ENCODE measurements around the gene RYR1. TPM values are rescaled to one million over a fixed set of nuclear protein-coding genes. Genes with fewer than 3 reads are reported as not detected.

The RYR1 gene
- total RNA-seq, 2 donors from 2014 or later: 13.2 to 41.5 TPM

GRCh38 chr19:38429055-38429810 lies 4.3 kb upstream of the RYR1 start:
- peak; percentile 57 for ATAC-seq (replicated peaks)
- H3K4me1 Mint-ChIP-seq: peaks cover 23% of the 10 kb centered on the region
- peaks cover 5% of the 10 kb centered on the region for H3K27me3 Mint-ChIP-seq
- peaks cover 24% of the 10 kb centered on the region for H3K36me3 Mint-ChIP-seq (ENCODE audit: low read depth)
- H3K27ac Mint-ChIP-seq: peak overlapping the region; percentile 99
- H3K9me3 Mint-ChIP-seq: no peaks in the 10 kb centered on the region
- H3K4me3 Mint-ChIP-seq: peak overlapping the region; percentile 82

DNA sequence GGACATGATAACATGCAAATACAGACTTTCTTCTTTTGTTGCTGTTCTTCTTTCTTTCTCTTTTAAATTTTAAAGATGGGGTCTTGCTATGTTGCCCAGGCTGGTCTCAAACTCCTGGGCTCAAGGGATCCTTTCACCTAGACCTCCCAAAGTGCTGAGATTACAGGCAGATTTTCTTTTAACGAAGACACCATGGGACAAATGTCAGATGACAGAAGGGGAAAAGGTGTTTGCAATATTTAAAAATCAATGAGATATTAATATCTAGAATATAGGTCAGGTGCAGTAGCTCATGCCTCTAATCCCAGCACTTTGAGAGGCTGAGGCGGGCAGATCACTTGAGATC lies 3.7 kb upstream of the RYR1 start:
- ATAC-seq (replicated peaks): no peak

DNA sequence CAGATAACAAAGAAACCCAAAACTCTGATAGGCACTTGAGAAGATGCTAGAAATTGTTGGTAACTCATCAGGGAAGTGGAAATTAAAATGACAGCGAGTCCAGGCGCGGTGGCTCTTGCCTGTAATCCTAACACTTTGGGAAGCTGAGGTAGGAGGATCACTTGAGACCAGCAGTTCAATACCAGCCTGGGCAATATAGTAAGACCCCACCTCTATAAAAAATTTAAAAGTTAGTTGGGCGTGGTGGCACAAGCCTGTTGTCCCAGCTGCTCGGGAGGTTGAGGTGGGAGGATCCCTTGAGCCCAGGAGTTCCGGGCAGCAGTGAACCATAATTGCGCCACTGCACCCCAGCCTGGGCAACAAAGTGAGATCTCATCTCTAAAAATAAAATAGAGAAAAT lies 2.6 kb upstream of the RYR1 start:
- Mint-ChIP-seq H3K4me1 (peaks cover 26% of the 10 kb centered on the region), H3K27me3 (peaks cover 8% of the 10 kb centered on the region), H3K27ac (peak overlapping the region; percentile 50), H3K9me3 (no peaks in the 10 kb centered on the region), H3K4me3 (no peak overlapping the region), H3K36me3 (ENCODE audit: low read depth) (peaks cover 18% of the 10 kb centered on the region)
- no peak for ATAC-seq (replicated peaks)

More for the DNA sequence above, 3.7 kb upstream of the RYR1 start:
- Mint-ChIP-seq H3K27ac (peak overlapping the region; percentile 99), H3K36me3 (ENCODE audit: low read depth) (peaks cover 24% of the 10 kb centered on the region), H3K27me3 (peaks cover 8% of the 10 kb centered on the region), H3K9me3 (no peaks in the 10 kb centered on the region), H3K4me3 (peak overlapping the region; percentile 82), H3K4me1 (peaks cover 26% of the 10 kb centered on the region)

- Mint-ChIP-seq H3K27ac (peak overlapping the region; percentile 76), H3K36me3 (ENCODE audit: low read depth) (peaks cover 7% of the 10 kb centered on the region), H3K4me3 (peak overlapping the region; percentile 75), H3K9me3 (no peaks in the 10 kb centered on the region), H3K27me3 (peaks cover 13% of the 10 kb centered on the region), H3K4me1 (peaks cover 17% of the 10 kb centered on the region)
- ATAC-seq (replicated peaks): no peak
Observed at GRCh38 chr19:38434549-38435051, 1.1 kb downstream of the RYR1 start.

GRCh38 chr19:38437295-38437694 lies 3.8 kb downstream of the RYR1 start:
- Mint-ChIP-seq H3K27ac (no peak overlapping the region), H3K36me3 (ENCODE audit: low read depth) (peaks cover 5% of the 10 kb centered on the region), H3K4me1 (peaks cover 20% of the 10 kb centered on the region), H3K27me3 (peaks cover 19% of the 10 kb centered on the region), H3K9me3 (no peaks in the 10 kb centered on the region), H3K4me3 (no peak overlapping the region)
- no peak for ATAC-seq (replicated peaks)

GRCh38 chr19:38437917-38438316 lies 4.4 kb downstream of the RYR1 start:
- Mint-ChIP-seq H3K27ac (peak overlapping the region; percentile 64), H3K4me3 (peak overlapping the region; percentile 17), H3K36me3 (ENCODE audit: low read depth) (peaks cover 5% of the 10 kb centered on the region), H3K9me3 (no peaks in the 10 kb centered on the region), H3K27me3 (peaks cover 19% of the 10 kb centered on the region), H3K4me1 (peaks cover 20% of the 10 kb centered on the region)
- no peak for ATAC-seq (replicated peaks)

DNA sequence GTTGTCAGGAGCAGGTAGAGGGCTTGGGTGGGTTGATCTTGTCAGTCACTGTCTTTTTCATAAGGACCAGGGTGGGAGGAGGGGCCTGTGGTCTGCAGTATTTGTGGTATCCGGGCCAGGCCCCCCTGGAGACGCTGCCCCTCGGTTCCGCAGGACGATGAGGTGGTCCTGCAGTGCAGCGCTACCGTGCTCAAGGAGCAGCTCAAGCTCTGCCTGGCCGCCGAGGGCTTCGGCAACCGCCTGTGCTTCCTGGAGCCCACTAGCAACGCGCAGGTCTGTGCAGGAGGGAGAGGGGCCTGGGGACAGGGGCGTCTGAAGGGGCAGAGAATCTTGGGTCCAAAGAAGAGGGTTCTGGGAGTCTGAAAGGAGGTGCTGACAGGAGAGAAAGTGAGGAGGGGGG lies 7.1 kb downstream of the RYR1 start:
- ATAC-seq (replicated peaks): no peak
- H3K27ac Mint-ChIP-seq: no peak overlapping the region
- peaks cover 12% of the 10 kb centered on the region for H3K4me1 Mint-ChIP-seq
- H3K36me3 Mint-ChIP-seq (ENCODE audit: low read depth): peaks cover 26% of the 10 kb centered on the region
- H3K4me3 Mint-ChIP-seq: no peak overlapping the region
- H3K9me3 Mint-ChIP-seq: no peaks in the 10 kb centered on the region
- H3K27me3 Mint-ChIP-seq: peaks cover 11% of the 10 kb centered on the region

GRCh38 chr19:38441657-38442348 lies 8.3 kb downstream of the RYR1 start:
- H3K4me3 Mint-ChIP-seq: no peak overlapping the region
- H3K27me3 Mint-ChIP-seq: peaks cover 11% of the 10 kb centered on the region
- H3K9me3 Mint-ChIP-seq: no peaks in the 10 kb centered on the region
- H3K36me3 Mint-ChIP-seq (ENCODE audit: low read depth): peaks cover 37% of the 10 kb centered on the region
- peaks cover 12% of the 10 kb centered on the region for H3K4me1 Mint-ChIP-seq
- peak; percentile 71 for ATAC-seq (replicated peaks)
- peak overlapping the region; percentile 72 for H3K27ac Mint-ChIP-seq

DNA sequence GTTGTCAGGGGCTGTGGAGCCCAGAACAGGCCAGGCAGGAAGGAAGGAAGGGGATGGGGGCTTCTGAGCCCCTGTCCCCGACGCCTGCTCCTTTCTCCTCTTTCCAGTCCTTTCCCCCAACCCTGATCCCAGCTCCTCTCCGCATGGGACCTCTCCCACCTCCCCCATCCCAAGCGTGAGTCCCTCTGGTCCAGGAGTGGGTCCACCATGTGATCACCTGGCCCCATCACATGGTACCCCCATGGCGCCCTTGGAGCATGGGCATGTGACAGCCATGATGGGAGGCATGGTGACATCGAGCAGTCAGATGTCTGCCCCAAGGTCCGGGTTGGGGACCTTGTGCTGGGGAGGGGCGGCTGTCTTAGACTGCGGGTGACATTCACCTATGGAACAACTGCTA lies 9.2 kb downstream of the RYR1 start:
- Mint-ChIP-seq H3K27ac (no peak overlapping the region), H3K9me3 (no peaks in the 10 kb centered on the region), H3K4me3 (no peak overlapping the region), H3K4me1 (peaks cover 12% of the 10 kb centered on the region), H3K36me3 (ENCODE audit: low read depth) (peaks cover 37% of the 10 kb centered on the region), H3K27me3 (peaks cover 11% of the 10 kb centered on the region)
- no peak for ATAC-seq (replicated peaks)

DNA sequence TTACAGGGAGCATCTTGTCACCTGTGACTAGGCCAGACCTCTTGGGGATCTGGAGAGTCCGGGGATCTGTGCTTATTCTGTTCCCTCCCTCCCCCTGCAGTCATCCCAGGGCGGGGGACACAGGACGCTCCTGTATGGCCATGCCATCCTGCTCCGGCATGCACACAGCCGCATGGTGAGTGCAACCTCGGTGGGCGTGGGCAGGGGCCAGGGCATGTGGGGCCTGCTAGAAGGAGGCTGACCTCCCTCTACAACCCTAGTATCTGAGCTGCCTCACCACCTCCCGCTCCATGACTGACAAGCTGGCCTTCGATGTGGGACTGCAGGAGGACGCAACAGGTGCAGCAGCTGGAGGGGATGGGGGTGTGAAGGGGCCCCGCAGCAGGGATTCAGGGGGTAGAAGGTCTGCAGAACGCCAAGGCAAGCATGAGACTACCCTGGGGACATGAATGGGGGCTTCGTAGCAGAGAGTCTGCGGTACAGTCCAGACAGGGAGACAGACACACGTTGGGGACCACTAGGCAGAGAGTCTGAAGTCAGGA lies 10.0 kb downstream of the RYR1 start:
- no peak overlapping the region for H3K27ac Mint-ChIP-seq
- H3K4me1 Mint-ChIP-seq: peaks cover 6% of the 10 kb centered on the region
- no peak for ATAC-seq (replicated peaks)
- H3K4me3 Mint-ChIP-seq: no peak overlapping the region
- peaks cover 7% of the 10 kb centered on the region for H3K27me3 Mint-ChIP-seq
- H3K36me3 Mint-ChIP-seq (ENCODE audit: low read depth): peaks cover 32% of the 10 kb centered on the region
- H3K9me3 Mint-ChIP-seq: no peaks in the 10 kb centered on the region

DNA sequence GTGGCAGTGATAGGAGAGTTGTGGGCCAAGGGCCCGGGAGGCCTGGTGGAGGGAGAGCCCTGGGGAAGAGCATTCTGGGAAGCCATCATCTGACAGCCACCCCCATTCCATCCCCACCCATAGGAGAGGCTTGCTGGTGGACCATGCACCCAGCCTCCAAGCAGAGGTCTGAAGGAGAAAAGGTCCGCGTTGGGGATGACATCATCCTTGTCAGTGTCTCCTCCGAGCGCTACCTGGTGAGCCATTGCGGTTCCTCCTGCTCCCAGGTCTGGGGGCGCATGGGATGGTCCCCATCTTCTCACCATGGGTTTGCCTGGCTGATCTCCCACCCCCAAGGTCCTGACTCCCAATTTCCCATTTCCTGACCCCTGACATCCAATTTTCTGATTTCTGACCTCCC lies 10.5 kb downstream of the RYR1 start:
- no peak overlapping the region for H3K27ac Mint-ChIP-seq

DNA sequence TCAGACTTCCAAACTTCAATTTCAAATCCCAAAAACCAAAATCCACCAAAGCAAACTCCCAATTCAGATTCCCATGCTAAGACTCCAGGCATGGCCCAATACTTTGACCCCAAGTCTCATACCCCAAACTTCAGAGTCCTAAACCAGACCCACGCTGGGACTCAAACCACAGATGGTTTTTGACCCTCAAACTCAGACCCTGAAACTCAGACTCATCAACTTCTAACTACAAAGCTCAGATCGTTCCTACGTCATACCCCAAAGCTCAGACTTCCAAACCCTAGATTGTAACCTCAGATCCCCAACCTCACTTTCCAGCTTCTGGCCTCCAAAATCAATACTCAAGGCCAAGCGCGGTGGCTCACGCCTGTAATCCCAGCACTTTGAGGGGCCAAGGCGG lies 11.9 kb downstream of the RYR1 start:
- no peak overlapping the region for H3K4me3 Mint-ChIP-seq
- peak overlapping the region; percentile 6 for H3K27ac Mint-ChIP-seq
- H3K4me1 Mint-ChIP-seq: peaks cover 6% of the 10 kb centered on the region
- no peak for ATAC-seq (replicated peaks)
- H3K27me3 Mint-ChIP-seq: peaks cover 7% of the 10 kb centered on the region
- H3K9me3 Mint-ChIP-seq: no peaks in the 10 kb centered on the region
- peaks cover 47% of the 10 kb centered on the region for H3K36me3 Mint-ChIP-seq (ENCODE audit: low read depth)

More for the DNA sequence above, 10.5 kb downstream of the RYR1 start:
- peaks cover 6% of the 10 kb centered on the region for H3K4me1 Mint-ChIP-seq
- no peak overlapping the region for H3K4me3 Mint-ChIP-seq
- peaks cover 36% of the 10 kb centered on the region for H3K36me3 Mint-ChIP-seq (ENCODE audit: low read depth)
- no peak for ATAC-seq (replicated peaks)
- H3K27me3 Mint-ChIP-seq: peaks cover 7% of the 10 kb centered on the region
- H3K9me3 Mint-ChIP-seq: no peaks in the 10 kb centered on the region

DNA sequence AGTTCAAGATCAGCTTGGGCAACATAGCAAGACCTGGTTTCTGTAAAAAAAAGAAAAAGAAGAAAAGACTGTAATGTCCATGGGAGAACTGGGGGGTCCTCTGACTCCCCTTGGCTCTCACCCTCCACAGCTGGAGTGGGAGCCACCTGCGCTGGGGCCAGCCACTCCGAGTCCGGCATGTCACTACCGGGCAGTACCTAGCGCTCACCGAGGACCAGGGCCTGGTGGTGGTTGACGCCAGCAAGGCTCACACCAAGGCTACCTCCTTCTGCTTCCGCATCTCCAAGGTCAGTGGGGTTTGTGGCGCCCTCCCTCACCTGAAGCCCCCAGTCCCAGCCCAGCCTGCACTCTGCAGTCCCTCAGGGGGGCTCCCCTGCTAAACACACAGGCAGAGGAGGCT lies 14.7 kb downstream of the RYR1 start:
- H3K36me3 Mint-ChIP-seq (ENCODE audit: low read depth): peaks cover 69% of the 10 kb centered on the region
- no peak for ATAC-seq (replicated peaks)
- H3K27ac Mint-ChIP-seq: peak overlapping the region; percentile 39
- H3K4me1 Mint-ChIP-seq: peaks cover 1% of the 10 kb centered on the region
- no peaks in the 10 kb centered on the region for H3K9me3 Mint-ChIP-seq
- no peaks in the 10 kb centered on the region for H3K27me3 Mint-ChIP-seq
- H3K4me3 Mint-ChIP-seq: no peak overlapping the region

DNA sequence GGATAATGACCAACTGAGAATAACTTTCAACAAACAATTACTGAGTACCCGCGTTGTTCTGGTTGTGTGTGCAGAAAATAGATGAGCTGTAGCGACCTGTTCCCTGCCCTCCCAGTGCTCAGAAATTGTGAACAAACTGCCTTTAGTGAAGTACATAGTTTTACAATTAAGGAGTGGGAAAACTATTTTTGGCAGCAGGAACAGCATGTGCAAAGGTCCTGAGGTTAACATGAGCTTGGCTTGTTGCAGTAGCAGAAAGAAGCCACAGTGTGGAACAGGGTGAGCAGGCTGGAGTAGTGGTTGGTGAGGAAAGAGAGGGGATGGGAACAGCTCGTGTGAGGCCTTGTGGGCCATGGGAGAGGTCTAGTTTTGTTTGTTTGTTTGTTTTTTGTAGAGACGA lies 16.0 kb downstream of the RYR1 start:
- Mint-ChIP-seq H3K9me3 (no peaks in the 10 kb centered on the region), H3K4me3 (no peak overlapping the region), H3K27me3 (no peaks in the 10 kb centered on the region), H3K27ac (peak overlapping the region; percentile 16), H3K4me1 (peaks cover 6% of the 10 kb centered on the region), H3K36me3 (ENCODE audit: low read depth) (peaks cover 65% of the 10 kb centered on the region)
- ATAC-seq (replicated peaks): no peak

- no peak overlapping the region for H3K27ac Mint-ChIP-seq
- H3K36me3 Mint-ChIP-seq (ENCODE audit: low read depth): peaks cover 64% of the 10 kb centered on the region
- H3K27me3 Mint-ChIP-seq: no peaks in the 10 kb centered on the region
- H3K4me3 Mint-ChIP-seq: no peak overlapping the region
- peaks cover 6% of the 10 kb centered on the region for H3K4me1 Mint-ChIP-seq
- ATAC-seq (replicated peaks): no peak
- no peaks in the 10 kb centered on the region for H3K9me3 Mint-ChIP-seq
Observed at GRCh38 chr19:38451036-38451435, 17.5 kb downstream of the RYR1 start.

Measured in activated T-helper 17 cell treated with anti-CD3 and anti-CD28 coated beads, Interleukin-2, amount 50 U/mL, for 72 hours (primary cell).